Bronchial epithelial cell (primary cell): ENCODE data around the gene IL37. TPM values are rescaled to one million over a fixed set of nuclear protein-coding genes. Genes with fewer than 3 reads are reported as not detected.

ENCODE experiments used
- DNase-seq: peaks from one replicate; pipeline ENCODE4 v3.0.0-alpha.2; 2010; ENCODE audit warnings: low read depth
- FAIRE-seq: peaks from 2 replicates; lab custom pipeline; 2011; peaks lifted over from hg19 to GRCh38; lab: Jason Lieb, UNC
- H3K27me3 ChIP-seq: 2 replicates; pipeline ENCODE4 v1.5.1; 2011; ENCODE audit warnings: low read length; ENCODE audit not compliant: control insufficient read depth, insufficient read depth
- H3K36me3 ChIP-seq: 2 replicates; pipeline ENCODE4 v1.5.1; 2011; ENCODE audit warnings: low read length; ENCODE audit not compliant: control insufficient read depth, insufficient read depth
- H3K4me3 ChIP-seq: 2 replicates; pipeline ENCODE4 v1.5.1; 2011; ENCODE audit warnings: mild to moderate bottlenecking, low read depth, low read length, control low read depth
- total RNA-seq: library from RNA; depleted of rRNA; stranded (reverse); fragments of >200 nt; gene quantifications from 2 replicates; pipeline ENCODE4 v1.2.1, GENCODE V29; 2014
- TF ChIP-seq, protein P1 (sequence below): IDR thresholded peaks from 2 replicates; pipeline ENCODE4 v1.5.1; 2011; ENCODE audit warnings: mild to moderate bottlenecking, moderate library complexity, low read length, control low read depth, inconsistent platforms; ENCODE audit not compliant: insufficient read depth, severe bottlenecking

The IL37 gene
- total RNA-seq, 1 donor from 2014 or later: not detected

DNA sequence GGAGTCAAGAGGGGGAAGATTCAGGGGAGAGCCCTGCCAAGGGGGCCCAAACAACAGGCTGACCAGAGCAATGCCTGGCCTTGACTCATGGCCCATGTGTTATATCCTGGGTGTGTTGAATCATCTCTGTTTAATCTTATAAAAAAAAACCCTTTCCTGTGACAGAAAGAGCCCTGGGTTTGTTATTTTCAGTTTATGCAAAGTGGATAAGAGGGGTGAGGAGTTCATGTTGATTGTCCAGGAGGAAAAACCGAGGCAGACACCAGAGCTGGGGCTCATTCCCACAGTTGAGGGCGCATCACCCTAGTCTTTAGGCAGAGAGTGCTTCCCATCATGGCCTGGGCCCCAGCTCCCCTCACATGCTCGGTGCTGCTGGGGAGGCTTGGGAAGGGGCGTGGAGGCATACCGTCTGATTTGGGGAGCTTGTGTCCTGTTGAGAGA is 30.9 kb upstream of the IL37 start:
- TF ChIP-seq, protein P1, sequence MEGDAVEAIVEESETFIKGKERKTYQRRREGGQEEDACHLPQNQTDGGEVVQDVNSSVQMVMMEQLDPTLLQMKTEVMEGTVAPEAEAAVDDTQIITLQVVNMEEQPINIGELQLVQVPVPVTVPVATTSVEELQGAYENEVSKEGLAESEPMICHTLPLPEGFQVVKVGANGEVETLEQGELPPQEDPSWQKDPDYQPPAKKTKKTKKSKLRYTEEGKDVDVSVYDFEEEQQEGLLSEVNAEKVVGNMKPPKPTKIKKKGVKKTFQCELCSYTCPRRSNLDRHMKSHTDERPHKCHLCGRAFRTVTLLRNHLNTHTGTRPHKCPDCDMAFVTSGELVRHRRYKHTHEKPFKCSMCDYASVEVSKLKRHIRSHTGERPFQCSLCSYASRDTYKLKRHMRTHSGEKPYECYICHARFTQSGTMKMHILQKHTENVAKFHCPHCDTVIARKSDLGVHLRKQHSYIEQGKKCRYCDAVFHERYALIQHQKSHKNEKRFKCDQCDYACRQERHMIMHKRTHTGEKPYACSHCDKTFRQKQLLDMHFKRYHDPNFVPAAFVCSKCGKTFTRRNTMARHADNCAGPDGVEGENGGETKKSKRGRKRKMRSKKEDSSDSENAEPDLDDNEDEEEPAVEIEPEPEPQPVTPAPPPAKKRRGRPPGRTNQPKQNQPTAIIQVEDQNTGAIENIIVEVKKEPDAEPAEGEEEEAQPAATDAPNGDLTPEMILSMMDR: no peak
- no peaks in the 10 kb centered on the region for H3K36me3 ChIP-seq
- DNase-seq (peak; percentile 82), FAIRE-seq (no peak)
- H3K4me3 ChIP-seq: no peak overlapping the region
- no peaks in the 10 kb centered on the region for H3K27me3 ChIP-seq

DNA sequence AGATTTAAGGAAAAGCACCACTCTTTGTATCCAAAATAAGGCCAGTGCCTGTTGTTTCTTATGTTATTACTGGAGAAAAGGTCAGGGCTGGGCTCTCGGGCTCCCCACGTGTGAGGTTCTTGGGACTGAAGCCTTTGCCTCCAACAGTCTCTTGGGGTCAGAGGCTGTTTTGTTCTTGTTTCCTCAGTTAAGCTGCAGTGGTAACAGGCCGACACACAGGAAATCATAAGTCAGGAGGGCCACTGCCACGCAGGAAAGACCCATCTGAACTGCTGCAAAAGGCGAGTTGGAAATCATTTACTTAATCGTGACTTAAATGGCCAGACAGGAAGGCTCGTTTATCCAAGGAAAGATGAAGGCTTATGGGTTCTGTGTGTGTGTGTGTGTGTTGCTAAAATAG is 30.3 kb upstream of the IL37 start:
- TF ChIP-seq, protein P1: no peak
- H3K36me3 ChIP-seq: no peaks in the 10 kb centered on the region
- FAIRE-seq (no peak), DNase-seq (no peak)
- H3K27me3 ChIP-seq: no peaks in the 10 kb centered on the region
- H3K4me3 ChIP-seq: no peak overlapping the region

DNA sequence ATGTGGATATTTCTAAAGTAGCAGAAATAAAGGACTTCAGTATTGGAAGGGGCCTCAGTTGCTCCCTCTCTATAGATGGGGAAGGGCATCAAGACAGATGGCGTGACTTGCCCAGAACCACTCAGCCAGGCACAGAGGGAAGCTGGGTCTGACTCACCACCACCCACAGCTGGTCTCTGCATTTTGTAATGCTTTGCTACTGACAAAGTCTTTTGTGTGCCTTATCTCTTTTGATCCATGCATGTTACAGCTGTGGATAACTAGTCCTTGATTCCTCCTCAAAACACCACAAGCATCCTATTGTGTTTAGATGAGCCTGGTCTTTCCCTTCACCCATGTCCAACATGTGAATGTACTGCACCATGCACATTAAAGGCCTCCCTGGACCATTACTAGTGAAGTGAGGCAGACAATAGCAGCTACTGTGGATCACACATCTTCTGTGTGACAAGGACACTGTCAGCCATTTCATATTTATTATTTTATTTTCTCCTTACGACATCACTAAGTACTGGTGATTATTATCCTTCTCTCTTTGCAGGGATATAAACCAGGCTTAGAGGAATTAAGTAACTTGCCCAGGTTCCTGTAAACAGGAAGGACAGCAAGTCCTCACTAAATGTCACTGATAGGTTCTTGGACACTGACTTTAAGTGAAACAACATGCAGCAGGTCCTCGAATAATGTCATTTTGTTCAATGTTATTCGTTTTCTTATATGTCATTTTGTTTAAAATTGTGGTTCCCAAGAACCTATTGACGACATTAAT is 29.6 kb upstream of the IL37 start:
- no peaks in the 10 kb centered on the region for H3K36me3 ChIP-seq
- DNase-seq (peak; percentile 94), FAIRE-seq (no peak)
- TF ChIP-seq, protein P1: no peak
- H3K4me3 ChIP-seq: no peak overlapping the region
- no peaks in the 10 kb centered on the region for H3K27me3 ChIP-seq

DNA sequence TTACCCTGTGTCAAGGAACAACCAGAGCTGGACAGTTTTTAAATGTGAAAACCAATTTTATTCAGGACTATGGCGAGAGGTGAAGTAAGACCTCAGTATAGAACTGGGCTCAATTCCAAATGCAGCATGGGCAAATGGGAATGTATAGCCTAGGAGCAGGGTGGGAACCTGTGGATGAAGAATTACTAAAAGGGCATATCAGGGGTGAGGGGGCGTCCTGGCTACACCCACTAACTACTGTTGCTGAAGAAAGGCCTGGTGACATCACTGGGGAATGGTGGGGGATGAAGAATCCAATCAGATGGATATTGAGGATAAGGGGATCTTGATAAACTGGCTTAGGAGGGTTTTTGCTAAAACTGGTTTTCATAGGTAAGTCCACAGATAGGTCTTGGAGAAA is 27.3 kb upstream of the IL37 start:
- no peaks in the 10 kb centered on the region for H3K27me3 ChIP-seq
- FAIRE-seq (no peak), DNase-seq (no peak)
- H3K4me3 ChIP-seq: no peak overlapping the region
- no peaks in the 10 kb centered on the region for H3K36me3 ChIP-seq
- TF ChIP-seq, protein P1: no peak

DNA sequence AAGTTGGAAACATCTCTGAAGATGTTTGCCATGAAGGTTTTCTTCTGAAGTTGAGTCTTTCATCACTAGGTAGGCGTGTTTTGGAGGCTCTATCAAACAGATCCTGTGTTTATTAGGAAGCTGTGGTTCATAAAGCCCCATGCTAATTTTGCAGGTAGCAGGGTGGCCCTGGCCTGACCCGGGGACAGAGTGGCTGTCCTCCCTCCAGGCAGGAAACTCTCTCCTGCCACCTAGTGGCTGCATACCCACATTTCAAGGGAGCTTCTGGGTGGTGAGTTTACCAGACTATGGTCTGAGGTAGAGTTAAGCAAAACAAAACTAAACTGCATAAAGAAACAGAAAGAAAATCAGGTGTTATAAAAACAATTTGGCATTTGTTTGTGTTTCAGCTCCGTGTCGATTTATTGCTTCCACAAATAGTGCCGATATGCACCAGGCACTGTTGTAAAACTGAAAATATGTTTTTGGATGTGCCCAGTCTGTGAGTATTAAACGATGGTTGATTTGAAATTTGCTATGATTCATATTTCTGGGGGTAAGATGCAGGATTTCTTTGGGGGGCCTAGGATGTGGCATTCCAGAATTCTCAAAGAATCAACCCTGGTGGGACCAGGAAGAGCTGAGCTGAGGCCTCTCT is 26.0 kb upstream of the IL37 start:
- no peak for FAIRE-seq
- TF ChIP-seq, protein P1: peak; percentile 74
- peak; percentile 49 for DNase-seq
- Histone ChIP-seq H3K36me3 (no peaks in the 10 kb centered on the region), H3K4me3 (no peak overlapping the region), H3K27me3 (no peaks in the 10 kb centered on the region)
